Ovary (tissue), 3 donors: ENCODE results near the gene TEDC1.

ENCODE experiments used
- POLR2A ChIP-seq: fragments of 450-650 bp; IDR thresholded peaks from one replicate; pipeline ENCODE4 v1.6.1; 2017; ENCODE audit warnings: antibody characterized with exemption, mild to moderate bottlenecking, moderate library complexity
- TF ChIP-seq, protein P1 (sequence below), 3 donors: fragments of 450-650 bp in 2 of 3; fragments of 200-600 bp in 1 of 3; IDR thresholded peaks; one replicate each; pipeline versions ENCODE4 v1.5.1 to v1.8.0; 2016 to 2022; ENCODE audit warnings: antibody characterized with exemption in 3 of 3, mild to moderate bottlenecking in 1 of 3
- donor health status: DM: no; HTN: no; CAD: no.

DNA sequence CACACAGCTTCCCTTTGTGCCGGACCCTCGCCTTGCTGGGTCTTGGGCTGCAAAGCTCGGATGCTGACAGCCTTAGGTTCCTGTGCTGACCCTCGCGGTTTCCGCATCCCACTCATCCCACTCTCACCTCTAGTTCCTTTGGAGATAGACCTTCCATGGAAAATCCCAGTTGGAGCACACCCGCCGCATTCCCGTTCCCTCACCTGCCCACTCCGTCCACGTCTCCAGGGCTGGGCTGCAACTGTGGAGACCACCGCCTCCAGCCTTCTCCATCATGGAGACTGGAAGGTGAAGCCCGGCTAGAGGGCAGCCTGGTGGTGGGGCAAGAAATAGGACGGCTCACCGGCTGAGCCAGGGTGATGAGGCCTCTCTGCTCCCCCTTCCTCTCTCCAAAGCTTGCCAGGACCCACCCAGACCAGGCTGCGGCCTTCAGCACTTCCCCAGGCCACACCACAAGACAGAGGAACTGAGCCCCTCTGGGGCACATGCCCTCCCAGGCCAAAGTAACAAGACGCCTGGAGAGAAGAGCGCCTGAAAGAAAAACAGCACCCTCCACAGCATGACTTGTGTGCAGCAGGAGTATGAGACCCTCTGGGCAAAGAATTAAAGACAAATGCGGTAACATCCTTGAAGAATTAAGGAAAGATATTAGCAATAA, 50.3 kb downstream of the TEDC1 start:
- TF ChIP-seq, protein P1, sequence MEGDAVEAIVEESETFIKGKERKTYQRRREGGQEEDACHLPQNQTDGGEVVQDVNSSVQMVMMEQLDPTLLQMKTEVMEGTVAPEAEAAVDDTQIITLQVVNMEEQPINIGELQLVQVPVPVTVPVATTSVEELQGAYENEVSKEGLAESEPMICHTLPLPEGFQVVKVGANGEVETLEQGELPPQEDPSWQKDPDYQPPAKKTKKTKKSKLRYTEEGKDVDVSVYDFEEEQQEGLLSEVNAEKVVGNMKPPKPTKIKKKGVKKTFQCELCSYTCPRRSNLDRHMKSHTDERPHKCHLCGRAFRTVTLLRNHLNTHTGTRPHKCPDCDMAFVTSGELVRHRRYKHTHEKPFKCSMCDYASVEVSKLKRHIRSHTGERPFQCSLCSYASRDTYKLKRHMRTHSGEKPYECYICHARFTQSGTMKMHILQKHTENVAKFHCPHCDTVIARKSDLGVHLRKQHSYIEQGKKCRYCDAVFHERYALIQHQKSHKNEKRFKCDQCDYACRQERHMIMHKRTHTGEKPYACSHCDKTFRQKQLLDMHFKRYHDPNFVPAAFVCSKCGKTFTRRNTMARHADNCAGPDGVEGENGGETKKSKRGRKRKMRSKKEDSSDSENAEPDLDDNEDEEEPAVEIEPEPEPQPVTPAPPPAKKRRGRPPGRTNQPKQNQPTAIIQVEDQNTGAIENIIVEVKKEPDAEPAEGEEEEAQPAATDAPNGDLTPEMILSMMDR (IDR thresholded peaks at IDR 0.05) = no peak
- no peak for TF ChIP-seq POLR2A
